HCT116 (cell line): Measurements from ENCODE around the gene CDK9. TPM values are rescaled to one million over a fixed set of nuclear protein-coding genes. Genes with fewer than 3 reads are reported as not detected.
"Not testable (repeated sequence)": the region's sequence is repeated elsewhere in the genome, so short reads cannot be mapped to it uniquely, and the experiment has no call there.

Experiments
- ATAC-seq: fragments of 200-7000 bp; cut with Tn5 transposase; 2 replicates; pipeline ENCODE4 v1.9.1; 2020; ENCODE audit warnings: mild to moderate bottlenecking, moderate library complexity
- BruUV-seq: library from RNA; stranded (reverse); fragments of 400-500 nt; replicated peaks from 2 replicates; lab custom pipeline; 2021; lab: Mats Ljungman, UMichigan
- CTCF ChIA-PET: fragments of 300-600 bp; sonication (Branson Sonifier 250); formaldehyde crosslinking; loops from one replicate; lab custom pipeline; 2021; ENCODE audit warnings: antibody characterized with exemption; lab: Charles Lee
- POLR2A ChIA-PET: fragments of 300-600, 350-600 bp; sonication (Branson Sonifier 250); formaldehyde crosslinking; loops from one replicate; lab custom pipeline; 2021; ENCODE audit warnings: antibody characterized with exemption; lab: Charles Lee
- RAD21 ChIA-PET, 2 experiments: fragments of 300-600 bp; sonication (Branson Sonifier 250); formaldehyde crosslinking; loops; one replicate each; lab custom pipeline; 2023; ENCODE audit warnings: low total read pairs in 2 of 2; ENCODE audit not compliant: uncharacterized antibody in 2 of 2, unreplicated experiment in 2 of 2, low non-redundant PET in 1 of 2; lab: Charles Lee
- DNase-seq: peaks from one replicate; pipeline ENCODE4 v3.0.0-alpha.2; 2010; ENCODE audit warnings: low read depth, low spot score
- H2AFZ ChIP-seq: fragments of 200-600 bp; shearing (Covaris generic), sonication (generic); 2 replicates; pipeline ENCODE4 v1.6.1; 2017; ENCODE audit warnings: low read depth, mixed run types, mixed read lengths, antibody characterized with exemption, low read length; ENCODE audit not compliant: poor library complexity, severe bottlenecking
- H3K27ac ChIP-seq: 2 replicates; pipeline ENCODE4 v1.5.1; 2012; ENCODE audit warnings: low read depth, low read length
- H3K27me3 ChIP-seq: fragments of 200-600 bp; sonication (generic); 2 replicates; pipeline ENCODE4 v1.6.1; 2016; ENCODE audit warnings: mixed run types, low read length, mixed read lengths; ENCODE audit not compliant: insufficient read depth
- H3K36me3 ChIP-seq, 2 experiments: fragments of 200-500 bp in 1 of 2; fragments of 200-600 bp in 1 of 2; sonication (Bioruptor generic) in 1 of 2; sonication (generic) in 1 of 2; 2 replicates each; pipeline versions ENCODE4 v1.5.1 to v1.6.1; 2014 to 2016; ENCODE audit warnings: low read length in 2 of 2, inconsistent platforms in 1 of 2, mixed read lengths in 1 of 2, mixed run types in 1 of 2; ENCODE audit not compliant: insufficient read depth in 2 of 2, control insufficient read depth in 1 of 2
- H3K4me1 ChIP-seq, 2 experiments: fragments of 200-600 bp in 1 of 2; sonication (generic) in 1 of 2; 2 replicates each; pipeline versions ENCODE4 v1.5.1 to v1.6.1; 2012 to 2017; ENCODE audit warnings: low read length in 2 of 2, inconsistent platforms in 1 of 2, mild to moderate bottlenecking in 1 of 2, mixed read lengths in 1 of 2, mixed run types in 1 of 2, moderate library complexity in 1 of 2; ENCODE audit not compliant: insufficient read depth in 2 of 2, control insufficient read depth in 1 of 2
- H3K4me2 ChIP-seq: fragments of 200-600 bp; sonication (generic); 2 replicates; pipeline ENCODE4 v1.6.1; 2017; ENCODE audit warnings: mixed run types, low read length, mixed read lengths
- H3K4me3 ChIP-seq, 2 experiments: fragments of 200-600 bp in 1 of 2; sonication (generic) in 1 of 2; replicated peaks in 1 of 2; 2 replicates each; pipeline ENCODE4 v1.5.1; 2011 to 2016; ENCODE audit warnings: low read length in 2 of 2, control low read depth in 1 of 2, low read depth in 1 of 2, mild to moderate bottlenecking in 1 of 2, mixed read lengths in 1 of 2, mixed run types in 1 of 2
- H3K79me2 ChIP-seq: fragments of 200-600 bp; sonication (generic); 2 replicates; pipeline ENCODE4 v1.6.1; 2017; ENCODE audit warnings: mild to moderate bottlenecking, mixed run types, low read length, moderate library complexity, mixed read lengths; ENCODE audit not compliant: insufficient read depth
- H3K9ac ChIP-seq: fragments of 200-600 bp; sonication (generic); 2 replicates; pipeline ENCODE4 v1.6.1; 2016; ENCODE audit warnings: low read length, mixed read lengths
- H3K9me2 ChIP-seq: fragments of 200-600 bp; sonication (generic), shearing (Covaris generic); 2 replicates; pipeline ENCODE4 v1.6.1; 2017; ENCODE audit warnings: mixed run types, mild to moderate bottlenecking, moderate library complexity; ENCODE audit not compliant: insufficient read depth
- H3K9me3 ChIP-seq, 2 experiments: fragments of 200-500 bp in 1 of 2; fragments of 200-600 bp in 1 of 2; sonication (Bioruptor generic) in 1 of 2; sonication (generic) in 1 of 2; 2 replicates each; pipeline ENCODE4 v1.6.1; 2014 to 2017; ENCODE audit warnings: low read length in 2 of 2, mixed read lengths in 2 of 2, inconsistent platforms in 1 of 2, low read depth in 1 of 2, mild to moderate bottlenecking in 1 of 2, mixed run types in 1 of 2, moderate library complexity in 1 of 2; ENCODE audit not compliant: control insufficient read depth in 1 of 2, insufficient read depth in 1 of 2
- H4K20me1 ChIP-seq: fragments of 200-600 bp; sonication (generic), shearing (Covaris generic); 2 replicates; pipeline ENCODE4 v1.6.1; 2017; ENCODE audit warnings: mixed run types, mild to moderate bottlenecking, moderate library complexity; ENCODE audit not compliant: insufficient read depth
- ATF3 ChIP-seq: IDR thresholded peaks from 2 replicates; pipeline ENCODE4 v1.6.1; 2012
- CBX3 ChIP-seq: IDR thresholded peaks from 2 replicates; pipeline ENCODE4 v1.6.1; 2012; ENCODE audit warnings: low read depth
- ELF1 ChIP-seq: IDR thresholded peaks from 2 replicates; pipeline ENCODE4 v1.6.1; 2012; ENCODE audit warnings: low read depth, borderline replicate concordance
- EZH2phosphoT487 ChIP-seq: fragments of 200-600 bp; IDR thresholded peaks from 2 replicates; pipeline ENCODE4 v1.6.1; 2018; ENCODE audit warnings: antibody characterized with exemption, borderline replicate concordance
- FOSL1 ChIP-seq: IDR thresholded peaks from 2 replicates; pipeline ENCODE4 v1.6.1; 2012; ENCODE audit warnings: low read depth
- POLR2A ChIP-seq: IDR thresholded peaks from 2 replicates; pipeline ENCODE4 v1.7.0; 2011; ENCODE audit warnings: borderline replicate concordance; ENCODE audit not compliant: insufficient read depth, insufficient read length; ENCODE audit errors: extremely low read depth
- POLR2AphosphoS5 ChIP-seq: IDR thresholded peaks from 2 replicates; pipeline ENCODE4 v1.6.1; 2011; ENCODE audit warnings: mild to moderate bottlenecking, low read depth, low read length, moderate library complexity
- SIN3A ChIP-seq: IDR thresholded peaks from 2 replicates; pipeline ENCODE4 v1.6.1; 2012; ENCODE audit warnings: low read depth
- SP1 ChIP-seq: IDR thresholded peaks from 2 replicates; pipeline ENCODE4 v1.6.1; 2012; ENCODE audit warnings: low read depth
- YY1 ChIP-seq: IDR thresholded peaks from 2 replicates; pipeline ENCODE4 v1.6.1; 2011; ENCODE audit warnings: low read length, low read depth, moderate library complexity, mild to moderate bottlenecking; ENCODE audit not compliant: insufficient replicate concordance; ENCODE audit errors: extremely low read depth
- ZBTB33 ChIP-seq: IDR thresholded peaks from 2 replicates; pipeline ENCODE4 v1.6.1; 2011; ENCODE audit warnings: mild to moderate bottlenecking, low read length, moderate library complexity; ENCODE audit not compliant: insufficient replicate concordance; ENCODE audit errors: extremely low read depth
- intact Hi-C: fragments of 100-400 bp; cut with micrococcal nuclease; formaldehyde crosslinking; loops from 2 replicates; pipeline ENCODE4 v1.10.0; 2022
- total RNA-seq: library from RNA; stranded (reverse); gene quantifications from one replicate; pipeline ENCODE4 v1.2.1, GENCODE V29; 2021; ENCODE audit not compliant: unreplicated experiment
- TF ChIP-seq, protein P1 (sequence below): IDR thresholded peaks from 2 replicates; pipeline ENCODE4 v1.6.1; 2012; ENCODE audit warnings: low read depth
- TF ChIP-seq, protein P2 (sequence below), 3 experiments: fragments of 200-600 bp in 1 of 3; sonication (generic) in 1 of 3; IDR thresholded peaks in 2 of 3; conservative IDR thresholded peaks in 1 of 3; 2 replicates each; pipeline ENCODE4 v1.5.1; 2012 to 2017; ENCODE audit warnings: low read depth in 2 of 3, low read length in 2 of 3, antibody characterized with exemption in 1 of 3, borderline replicate concordance in 1 of 3, control low read depth in 1 of 3, mild to moderate bottlenecking in 1 of 3, mixed read lengths in 1 of 3, mixed run types in 1 of 3, moderate library complexity in 1 of 3; ENCODE audit not compliant: insufficient read depth in 1 of 3

The CDK9 gene
- total RNA-seq, 1 experiment from 2014 or later, result 102 TPM

- H3K36me3 ChIP-seq, H3K9ac ChIP-seq, H3K9me3 ChIP-seq, CTCF ChIA-PET, H2AFZ ChIP-seq, BruUV-seq, H3K4me2 ChIP-seq, H3K27ac ChIP-seq, H3K9me2 ChIP-seq, POLR2A ChIA-PET, intact Hi-C loops, DNase-seq, H3K79me2 ChIP-seq, H3K4me1 ChIP-seq, H3K27me3 ChIP-seq, H4K20me1 ChIP-seq, ATAC-seq, RAD21 ChIA-PET, H3K4me3 ChIP-seq: not testable (repeated sequence)
These were observed 50.7 kb downstream of the CDK9 start for GRCh38 chr9:127836561-127836960.

DNA sequence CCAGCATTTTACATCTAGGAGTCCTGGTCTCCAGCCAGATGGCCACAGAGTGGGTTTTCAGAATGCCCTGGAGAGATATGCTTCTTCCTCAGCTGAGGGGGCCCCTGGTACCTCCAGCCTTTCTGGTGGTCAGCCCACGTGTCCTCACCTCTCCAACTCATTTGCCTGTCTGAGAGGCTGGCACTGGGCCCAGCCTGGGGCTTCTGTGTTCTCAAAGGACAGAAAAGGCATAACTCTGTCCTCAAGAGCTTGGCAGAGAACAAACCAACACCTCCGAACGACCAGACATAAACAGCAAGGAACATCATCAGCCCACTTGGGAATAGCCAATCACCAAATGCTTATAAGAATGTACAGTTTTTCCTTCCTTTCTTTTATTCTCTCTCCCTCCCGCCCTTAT lies 51.5 kb downstream of the CDK9 start:
- CTCF ChIA-PET, result no interaction called here
- Histone ChIP-seq H3K9me3 (no peaks in the 10 kb centered on the region), H3K4me1 (no peaks in the 10 kb centered on the region; a peak in 1 of 4 replicates), H3K36me3 (no peaks in the 10 kb centered on the region), H2AFZ (no peak overlapping the region), H3K9ac (no peak overlapping the region), H3K79me2 (no peaks in the 10 kb centered on the region), H3K9me2 (no peaks in the 10 kb centered on the region), H4K20me1 (no peaks in the 10 kb centered on the region), H3K27ac (no peak overlapping the region), H3K27me3 (no peaks in the 10 kb centered on the region), H3K4me2 (no peak overlapping the region), H3K4me3 (no peak overlapping the region)
- intact Hi-C loops, result no loop called here
- POLR2A ChIA-PET, result no interaction called here
- RAD21 ChIA-PET, result no interaction called here
- no peak for ATAC-seq
- DNase-seq, result no peak
- no TSS peak for BruUV-seq
- TF ChIP-seq YY1, result no peak
- TF ChIP-seq SIN3A, result no peak
- TF ChIP-seq ELF1, result no peak
- TF ChIP-seq POLR2A, result no peak
- no peak for TF ChIP-seq CBX3
- no peak for TF ChIP-seq SP1
- TF ChIP-seq, protein P1, sequence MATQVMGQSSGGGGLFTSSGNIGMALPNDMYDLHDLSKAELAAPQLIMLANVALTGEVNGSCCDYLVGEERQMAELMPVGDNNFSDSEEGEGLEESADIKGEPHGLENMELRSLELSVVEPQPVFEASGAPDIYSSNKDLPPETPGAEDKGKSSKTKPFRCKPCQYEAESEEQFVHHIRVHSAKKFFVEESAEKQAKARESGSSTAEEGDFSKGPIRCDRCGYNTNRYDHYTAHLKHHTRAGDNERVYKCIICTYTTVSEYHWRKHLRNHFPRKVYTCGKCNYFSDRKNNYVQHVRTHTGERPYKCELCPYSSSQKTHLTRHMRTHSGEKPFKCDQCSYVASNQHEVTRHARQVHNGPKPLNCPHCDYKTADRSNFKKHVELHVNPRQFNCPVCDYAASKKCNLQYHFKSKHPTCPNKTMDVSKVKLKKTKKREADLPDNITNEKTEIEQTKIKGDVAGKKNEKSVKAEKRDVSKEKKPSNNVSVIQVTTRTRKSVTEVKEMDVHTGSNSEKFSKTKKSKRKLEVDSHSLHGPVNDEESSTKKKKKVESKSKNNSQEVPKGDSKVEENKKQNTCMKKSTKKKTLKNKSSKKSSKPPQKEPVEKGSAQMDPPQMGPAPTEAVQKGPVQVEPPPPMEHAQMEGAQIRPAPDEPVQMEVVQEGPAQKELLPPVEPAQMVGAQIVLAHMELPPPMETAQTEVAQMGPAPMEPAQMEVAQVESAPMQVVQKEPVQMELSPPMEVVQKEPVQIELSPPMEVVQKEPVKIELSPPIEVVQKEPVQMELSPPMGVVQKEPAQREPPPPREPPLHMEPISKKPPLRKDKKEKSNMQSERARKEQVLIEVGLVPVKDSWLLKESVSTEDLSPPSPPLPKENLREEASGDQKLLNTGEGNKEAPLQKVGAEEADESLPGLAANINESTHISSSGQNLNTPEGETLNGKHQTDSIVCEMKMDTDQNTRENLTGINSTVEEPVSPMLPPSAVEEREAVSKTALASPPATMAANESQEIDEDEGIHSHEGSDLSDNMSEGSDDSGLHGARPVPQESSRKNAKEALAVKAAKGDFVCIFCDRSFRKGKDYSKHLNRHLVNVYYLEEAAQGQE, result no peak
- TF ChIP-seq ZBTB33, result no peak
- TF ChIP-seq ATF3, result no peak
- no peak for TF ChIP-seq POLR2AphosphoS5
- no peak for TF ChIP-seq EZH2phosphoT487
- TF ChIP-seq, protein P2, sequence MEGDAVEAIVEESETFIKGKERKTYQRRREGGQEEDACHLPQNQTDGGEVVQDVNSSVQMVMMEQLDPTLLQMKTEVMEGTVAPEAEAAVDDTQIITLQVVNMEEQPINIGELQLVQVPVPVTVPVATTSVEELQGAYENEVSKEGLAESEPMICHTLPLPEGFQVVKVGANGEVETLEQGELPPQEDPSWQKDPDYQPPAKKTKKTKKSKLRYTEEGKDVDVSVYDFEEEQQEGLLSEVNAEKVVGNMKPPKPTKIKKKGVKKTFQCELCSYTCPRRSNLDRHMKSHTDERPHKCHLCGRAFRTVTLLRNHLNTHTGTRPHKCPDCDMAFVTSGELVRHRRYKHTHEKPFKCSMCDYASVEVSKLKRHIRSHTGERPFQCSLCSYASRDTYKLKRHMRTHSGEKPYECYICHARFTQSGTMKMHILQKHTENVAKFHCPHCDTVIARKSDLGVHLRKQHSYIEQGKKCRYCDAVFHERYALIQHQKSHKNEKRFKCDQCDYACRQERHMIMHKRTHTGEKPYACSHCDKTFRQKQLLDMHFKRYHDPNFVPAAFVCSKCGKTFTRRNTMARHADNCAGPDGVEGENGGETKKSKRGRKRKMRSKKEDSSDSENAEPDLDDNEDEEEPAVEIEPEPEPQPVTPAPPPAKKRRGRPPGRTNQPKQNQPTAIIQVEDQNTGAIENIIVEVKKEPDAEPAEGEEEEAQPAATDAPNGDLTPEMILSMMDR (IDR thresholded peaks at IDR 0.05 in 2 of 3, conservative IDR thresholded peaks at IDR 0.05 in 1 of 3; ENCODE audit: borderline replicate concordance in 1 of 3, insufficient read depth in 1 of 3, low read depth in 2 of 3, low read length in 2 of 3), result no peak
- TF ChIP-seq FOSL1, result no peak
